WTC11 (cell line): ENCODE results near the gene CA5A. TPM values are rescaled to one million over a fixed set of nuclear protein-coding genes. Genes with fewer than 3 reads are reported as not detected.

Source experiments
- ATAC-seq: fragments of 200-7000 bp; cut with Tn5 transposase; 2 replicates; pipeline ENCODE4 v1.10.0; 2021; ENCODE audit warnings: mild to moderate bottlenecking, moderate library complexity
- CTCF ChIA-PET: fragments of 300-600 bp; sonication (Branson Sonifier 250); formaldehyde crosslinking; loops from one replicate; lab custom pipeline; 2021; ENCODE audit warnings: antibody characterized with exemption; lab: Charles Lee
- POLR2A ChIA-PET: fragments of 350-600 bp; sonication (Branson Sonifier 250); formaldehyde crosslinking; loops from one replicate; lab custom pipeline; 2021; ENCODE audit warnings: antibody characterized with exemption; lab: Charles Lee
- DNase-seq: peaks from one replicate; pipeline ENCODE4 v3.0.0; 2021; ENCODE audit warnings: low spot score
- H3K27ac Mint-ChIP-seq: 2 replicates; pipeline ENCODE4 v1.8.0; 2021; ENCODE audit warnings: mixed read lengths
- H3K27me3 Mint-ChIP-seq: 2 replicates; pipeline ENCODE4 v1.8.0; 2021; ENCODE audit warnings: low read depth, mild to moderate bottlenecking, moderate library complexity, mixed read lengths
- H3K36me3 Mint-ChIP-seq: 2 replicates; pipeline ENCODE4 v1.8.0; 2021; ENCODE audit warnings: mixed read lengths
- H3K4me1 Mint-ChIP-seq: 2 replicates; pipeline ENCODE4 v1.8.0; 2022; ENCODE audit warnings: mixed read lengths
- H3K4me3 Mint-ChIP-seq: 2 replicates; pipeline ENCODE4 v1.8.0; 2021; ENCODE audit warnings: mild to moderate bottlenecking, moderate library complexity, mixed read lengths
- H3K9me3 Mint-ChIP-seq: 2 replicates; pipeline ENCODE4 v1.8.0; 2021; ENCODE audit warnings: mixed read lengths
- CTCF ChIP-seq: fragments of 200-600 bp; IDR thresholded peaks from 2 replicates; pipeline ENCODE4 v1.8.0; 2022; ENCODE audit warnings: antibody characterized with exemption
- FOXJ3 ChIP-seq: sonication (generic); formaldehyde crosslinking; IDR thresholded peaks from 2 replicates; pipeline ENCODE4 v1.9.0; 2021; ENCODE audit warnings: missing genetic modification reagents, mild to moderate bottlenecking, borderline replicate concordance
- FOXK1 ChIP-seq: sonication (generic); formaldehyde crosslinking; IDR thresholded peaks from 2 replicates; pipeline ENCODE4 v1.8.0; 2022; ENCODE audit warnings: mild to moderate bottlenecking, moderate library complexity, missing genetic modification reagents
- FOXP4 ChIP-seq: sonication (generic); formaldehyde crosslinking; IDR thresholded peaks from 2 replicates; pipeline ENCODE4 v1.8.0; 2022; ENCODE audit warnings: mild to moderate bottlenecking, missing genetic modification reagents
- NFYB ChIP-seq: sonication (generic); formaldehyde crosslinking; conservative IDR thresholded peaks from 2 replicates; pipeline ENCODE4 v1.8.0; 2022; ENCODE audit warnings: low read depth, missing genetic modification reagents
- PRDM15 ChIP-seq: sonication (generic); formaldehyde crosslinking; IDR thresholded peaks from 2 replicates; pipeline ENCODE4 v1.8.0; 2022; ENCODE audit warnings: missing genetic modification reagents
- TEAD1 ChIP-seq: sonication (generic); formaldehyde crosslinking; IDR thresholded peaks from 2 replicates; pipeline ENCODE4 v1.8.0; 2022; ENCODE audit warnings: mild to moderate bottlenecking, missing genetic modification reagents
- TP53 ChIP-seq: sonication (generic); formaldehyde crosslinking; IDR thresholded peaks from 2 replicates; pipeline ENCODE4 v1.8.1; 2023; ENCODE audit warnings: mild to moderate bottlenecking, missing genetic modification reagents
- ZNF281 ChIP-seq: sonication (generic); formaldehyde crosslinking; IDR thresholded peaks from 2 replicates; pipeline ENCODE4 v1.8.0; 2023; ENCODE audit warnings: mild to moderate bottlenecking, missing genetic modification reagents
- ZNF423 ChIP-seq: fragments of 250-450 bp; sonication (Bioruptor Pico); IDR thresholded peaks from 2 replicates; pipeline ENCODE4 v2.1.2; 2022; ENCODE audit warnings: mild to moderate bottlenecking, moderate library complexity
- ZNF532 ChIP-seq: fragments of 250-450 bp; sonication (Bioruptor Pico); IDR thresholded peaks from 2 replicates; pipeline ENCODE4 v1.9.0; 2021; ENCODE audit warnings: mild to moderate bottlenecking, borderline replicate concordance
- total RNA-seq: library from RNA; stranded (reverse); gene quantifications from 3 replicates; pipeline ENCODE4 v1.2.3, GENCODE V29; 2021

The CA5A gene
- total RNA-seq, 1 experiment from 2014 or later, result not detected

GRCh38 chr16:87979352-87979751, 43.0 kb upstream of the CA5A start:
- ATAC-seq (no peak), DNase-seq (no peak)
- TF ChIP-seq CTCF (no peak), TP53 (CRISPR knock-in tag) (no peak), TEAD1 (no peak), ZNF423 (CRISPR knock-in tag) (no peak), ZNF281 (CRISPR knock-in tag) (no peak)
- POLR2A ChIA-PET, result no interaction called here
- CTCF ChIA-PET, result no interaction called here
- H3K27ac Mint-ChIP-seq, result no peak overlapping the region
- peaks cover 5% of the 10 kb centered on the region; the same call in 1 of the 2 replicates for H3K4me1 Mint-ChIP-seq
- H3K27me3 Mint-ChIP-seq, result no peaks in the 10 kb centered on the region
- H3K36me3 Mint-ChIP-seq, result peaks cover 20% of the 10 kb centered on the region
- H3K4me3 Mint-ChIP-seq, result no peak overlapping the region
- no peaks in the 10 kb centered on the region for H3K9me3 Mint-ChIP-seq

GRCh38 chr16:87978127-87978526, 41.8 kb upstream of the CA5A start:
- H3K4me1 Mint-ChIP-seq, result peaks cover 5% of the 10 kb centered on the region; the same call in 1 of the 2 replicates
- no peak overlapping the region for H3K27ac Mint-ChIP-seq

More at GRCh38 chr16:87978127-87978526, 41.8 kb upstream of the CA5A start:
- ChIA-PET POLR2A (no interaction called here), CTCF (no interaction called here)
- Mint-ChIP-seq H3K9me3 (no peaks in the 10 kb centered on the region), H3K4me3 (no peak overlapping the region), H3K27me3 (no peaks in the 10 kb centered on the region), H3K36me3 (peaks cover 18% of the 10 kb centered on the region)
- DNase-seq, result no peak
- TF ChIP-seq ZNF532 (no peak), NFYB (no peak), FOXJ3 (CRISPR knock-in tag) (no peak), PRDM15 (CRISPR knock-in tag) (no peak), FOXK1 (CRISPR knock-in tag) (no peak), FOXP4 (no peak)
- no peak for ATAC-seq
